GM23248 (cell line): ENCODE measurements around the gene BCAP31.

Experiments
- EZH2 ChIP-seq: fragments of 200-600 bp; sonication (generic); IDR thresholded peaks from 2 replicates; pipeline ENCODE4 v1.6.1; 2018; ENCODE audit warnings: antibody characterized with exemption, mild to moderate bottlenecking; ENCODE audit not compliant: insufficient read depth, poor library complexity, severe bottlenecking
- EZH2phosphoT487 ChIP-seq: fragments of 200-600 bp; sonication (generic); IDR thresholded peaks from 2 replicates; pipeline ENCODE4 v1.6.1; 2018; ENCODE audit warnings: antibody characterized with exemption, moderate library complexity, mild to moderate bottlenecking, low read depth; ENCODE audit not compliant: insufficient read depth

DNA sequence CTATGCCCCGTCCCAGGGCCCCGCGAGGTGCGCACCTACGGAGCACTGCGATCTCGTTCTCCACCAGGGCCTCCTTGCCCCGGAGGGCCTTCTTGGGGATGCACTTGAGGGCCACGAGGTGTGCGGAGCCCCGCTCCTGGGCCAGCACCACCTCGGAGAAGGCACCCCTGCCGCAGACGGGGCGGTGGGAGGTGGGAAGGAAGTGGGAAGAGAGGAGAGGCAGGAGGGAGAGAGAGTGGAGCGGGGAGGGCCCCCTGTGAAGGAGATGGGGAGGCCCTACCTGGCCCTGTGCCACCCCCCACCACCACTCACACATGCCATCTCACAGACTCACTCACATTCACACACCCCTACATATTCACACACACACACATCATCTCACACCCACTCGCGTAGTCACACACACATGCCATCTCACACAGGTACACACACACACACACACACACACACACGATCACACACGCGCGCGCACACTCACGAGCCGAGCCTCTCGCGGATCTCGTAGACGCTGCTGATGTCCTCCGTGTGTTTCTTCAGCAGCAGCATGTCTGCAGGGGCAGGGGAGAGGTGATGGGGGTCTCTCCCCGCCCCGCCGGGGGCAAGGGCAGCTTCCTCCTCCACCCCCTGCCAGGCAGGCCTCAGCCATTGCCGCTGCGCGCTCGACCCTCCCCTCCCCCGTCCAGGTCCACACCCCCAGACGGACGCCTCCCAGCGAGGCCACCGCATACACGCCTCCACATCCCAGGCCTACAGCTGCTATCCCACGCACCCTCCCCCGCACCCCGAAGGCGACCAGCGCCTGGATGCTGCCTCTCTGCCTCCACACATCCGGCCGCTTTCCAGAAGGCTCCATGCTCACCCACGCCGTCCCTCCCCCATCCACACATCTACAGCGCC, 51.4 kb downstream of the BCAP31 start:
- TF ChIP-seq EZH2 (no peak), EZH2phosphoT487 (no peak)
